ENCODE results near the gene SCART1.

The SCART1 gene

GRCh38 chr10:133458710-133459453, 5.1 kb downstream of the SCART1 start:
- no peaks in the 10 kb centered on the region for H3K4me1 ChIP-seq (ENCODE audit: control insufficient read depth, low read length)
- H3K9me3 ChIP-seq (ENCODE audit: control insufficient read depth, insufficient read depth, low read length), result no peaks in the 10 kb centered on the region
- H3F3A ChIP-seq (ENCODE audit: control insufficient read depth, insufficient read depth), result no peaks in the 10 kb centered on the region
- H3K27me3 ChIP-seq (ENCODE audit: control insufficient read depth, low read length), result no peaks in the 10 kb centered on the region
- H3K36me3 ChIP-seq (ENCODE audit: control insufficient read depth, low read length), result no peaks in the 10 kb centered on the region
- no peak overlapping the region for H3K27ac ChIP-seq (ENCODE audit: low read depth, low read length)
- H3K9me2 ChIP-seq (replicated peaks; ENCODE audit: control insufficient read depth, low read length), result no peaks in the 10 kb centered on the region
- no peak overlapping the region for H3K4me2 ChIP-seq (ENCODE audit: low read length)
- TF ChIP-seq CTCF (IDR thresholded peaks at IDR 0.05; ENCODE audit: low read depth, low read length, poor library complexity, severe bottlenecking) (no peak), EZH2phosphoT487 (IDR thresholded peaks at IDR 0.05; ENCODE audit: borderline replicate concordance, low read length) (no peak)
- no peak overlapping the region for H3K4me3 ChIP-seq (ENCODE audit: low read length)
- no peaks in the 10 kb centered on the region for H3K79me2 ChIP-seq (ENCODE audit: control insufficient read depth, low read length)
- H4K20me1 ChIP-seq (ENCODE audit: control insufficient read depth, insufficient read depth, low read depth, low read length), result no peaks in the 10 kb centered on the region

DNA sequence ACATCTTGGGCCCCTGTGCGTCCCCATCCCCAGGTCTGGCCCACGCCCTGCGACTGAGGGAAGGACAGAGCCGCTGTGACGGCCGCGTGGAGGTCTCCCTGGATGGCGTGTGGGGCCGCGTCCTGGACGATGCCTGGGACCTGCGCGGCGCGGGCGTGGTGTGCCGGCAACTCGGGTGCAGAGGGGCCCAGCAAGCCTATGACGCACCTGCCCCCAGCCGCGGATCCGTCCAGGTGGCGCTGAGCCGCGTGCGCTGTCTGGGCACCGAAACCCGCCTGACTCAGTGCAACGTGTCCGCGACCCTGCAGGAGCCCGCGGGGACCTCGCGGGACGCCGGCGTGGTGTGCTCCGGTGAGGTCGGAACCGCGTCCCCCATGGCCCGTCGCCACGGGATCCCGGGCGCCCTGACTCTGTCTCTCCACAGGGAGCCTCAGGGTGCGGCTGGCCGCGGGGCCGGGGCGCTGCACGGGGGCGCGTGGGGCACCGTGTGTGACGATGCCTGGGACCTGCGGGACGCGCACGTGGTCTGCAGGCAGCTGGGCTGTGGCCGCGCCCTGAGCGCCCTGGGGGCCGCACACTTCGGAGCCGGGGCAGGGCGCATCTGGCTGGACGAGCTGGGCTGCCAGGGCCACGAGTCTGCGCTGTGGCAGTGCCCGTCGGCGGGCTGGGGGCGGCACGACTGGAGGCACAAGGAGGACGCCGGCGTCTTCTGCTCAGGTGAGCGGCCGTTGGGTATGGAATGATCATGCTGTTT, 5.9 kb downstream of the SCART1 start:
- Histone ChIP-seq H3K4me1 (ENCODE audit: control insufficient read depth, low read length) (no peaks in the 10 kb centered on the region), H3K36me3 (ENCODE audit: control insufficient read depth, low read length) (no peaks in the 10 kb centered on the region), H3K27me3 (ENCODE audit: control insufficient read depth, low read length) (no peaks in the 10 kb centered on the region), H3K9me2 (replicated peaks; ENCODE audit: control insufficient read depth, low read length) (no peaks in the 10 kb centered on the region), H3K27ac (ENCODE audit: low read depth, low read length) (no peak overlapping the region), H3K4me3 (ENCODE audit: low read length) (no peak overlapping the region), H3F3A (ENCODE audit: control insufficient read depth, insufficient read depth) (no peaks in the 10 kb centered on the region), H3K4me2 (ENCODE audit: low read length) (no peak overlapping the region), H3K9me3 (ENCODE audit: control insufficient read depth, insufficient read depth, low read length) (no peaks in the 10 kb centered on the region), H4K20me1 (ENCODE audit: control insufficient read depth, insufficient read depth, low read depth, low read length) (no peaks in the 10 kb centered on the region), H3K79me2 (ENCODE audit: control insufficient read depth, low read length) (no peaks in the 10 kb centered on the region)
- TF ChIP-seq EZH2phosphoT487 (IDR thresholded peaks at IDR 0.05; ENCODE audit: borderline replicate concordance, low read length) (no peak), CTCF (IDR thresholded peaks at IDR 0.05; ENCODE audit: low read depth, low read length, poor library complexity, severe bottlenecking) (no peak)

DNA sequence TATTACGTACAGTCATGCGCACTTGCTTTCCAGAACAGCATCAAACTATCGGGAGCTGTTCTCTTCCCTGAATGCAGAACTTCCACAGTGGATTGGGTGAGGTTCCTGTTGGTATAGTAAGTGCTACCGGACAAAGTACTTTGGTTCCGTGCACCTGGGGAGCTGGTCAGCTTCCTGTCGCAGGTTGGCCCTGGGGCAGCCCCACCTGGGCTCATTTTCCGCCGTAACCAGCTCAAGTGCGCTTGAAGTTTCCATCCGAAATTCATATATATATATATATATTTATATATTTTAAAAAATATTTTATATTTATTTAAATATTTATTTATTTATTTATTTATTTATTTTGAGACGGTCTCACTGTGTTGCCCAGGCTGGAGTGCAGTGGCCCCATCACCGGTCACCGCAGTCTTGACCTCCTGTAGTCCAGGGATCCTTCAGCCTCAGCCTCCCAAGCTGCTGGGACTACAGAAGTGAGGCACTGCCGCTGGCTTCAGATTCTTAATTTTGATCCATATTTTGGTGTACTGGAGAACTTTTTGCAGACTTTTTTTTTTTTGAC, 6.5 kb downstream of the SCART1 start:
- no peaks in the 10 kb centered on the region for H3K9me2 ChIP-seq (replicated peaks; ENCODE audit: control insufficient read depth, low read length)
- H3F3A ChIP-seq (ENCODE audit: control insufficient read depth, insufficient read depth), result no peaks in the 10 kb centered on the region
- no peak overlapping the region for H3K4me3 ChIP-seq (ENCODE audit: low read length)
- H3K36me3 ChIP-seq (ENCODE audit: control insufficient read depth, low read length), result no peaks in the 10 kb centered on the region
- H3K79me2 ChIP-seq (ENCODE audit: control insufficient read depth, low read length), result no peaks in the 10 kb centered on the region
- no peaks in the 10 kb centered on the region for H4K20me1 ChIP-seq (ENCODE audit: control insufficient read depth, insufficient read depth, low read depth, low read length)
- H3K4me2 ChIP-seq (ENCODE audit: low read length), result no peak overlapping the region
- H3K27me3 ChIP-seq (ENCODE audit: control insufficient read depth, low read length), result no peaks in the 10 kb centered on the region
- no peak overlapping the region for H3K27ac ChIP-seq (ENCODE audit: low read depth, low read length)
- TF ChIP-seq EZH2phosphoT487 (IDR thresholded peaks at IDR 0.05; ENCODE audit: borderline replicate concordance, low read length), result no peak
- no peak for TF ChIP-seq CTCF (IDR thresholded peaks at IDR 0.05; ENCODE audit: low read depth, low read length, poor library complexity, severe bottlenecking)
- H3K4me1 ChIP-seq (ENCODE audit: control insufficient read depth, low read length), result no peaks in the 10 kb centered on the region
- H3K9me3 ChIP-seq (ENCODE audit: control insufficient read depth, insufficient read depth, low read length), result no peaks in the 10 kb centered on the region
